ENCODE results near the gene SLC16A1. TPM values are rescaled to one million over a fixed set of nuclear protein-coding genes. Genes with fewer than 3 reads are reported as not detected.

The SLC16A1 gene
- polyA plus RNA-seq, 1 of the 3 experiments (the other 2 are of a cell fraction), result 34.2 TPM

- Histone ChIP-seq H3K27ac (ENCODE audit: low read depth in 2 of 2, low read length in 1 of 2) (no peak overlapping the region), H3K4me1 (ENCODE audit: control insufficient read depth in 1 of 2, insufficient read depth in 2 of 2, low read depth in 1 of 2, low read length in 1 of 2) (no peaks in the 10 kb centered on the region), H3K4me3 (ENCODE audit: low read depth in 2 of 2, low read length in 1 of 2) (no peak overlapping the region), H3K36me3 (replicated peaks in 1 of 2; ENCODE audit: control insufficient read depth in 1 of 2, insufficient read depth in 2 of 2, low read length in 1 of 2) (peaks cover 18 to 25% of the 10 kb centered on the region in 2 experiments), H3K9ac (no peak overlapping the region), H2AFZ (ENCODE audit: low read depth) (no peak overlapping the region), H3K79me2 (ENCODE audit: insufficient read depth) (peaks cover 17% of the 10 kb centered on the region; the same call in 1 of the 2 replicates), H3K27me3 (ENCODE audit: insufficient read depth) (no peaks in the 10 kb centered on the region), H4K20me1 (ENCODE audit: insufficient read depth) (no peaks in the 10 kb centered on the region), H3K4me2 (no peak overlapping the region), H3K9me2 (no peaks in the 10 kb centered on the region), H3K9me3 (no peaks in the 10 kb centered on the region), H3F3A (replicated peaks; ENCODE audit: insufficient read depth) (peaks cover 10% of the 10 kb centered on the region)
- CTCF ChIA-PET, result interaction anchor here (0.6 to 1.7 kb wide), 5 partner anchors 14 to 117 kb away, joined by 3 to 5 read pairs (median 4); no protein-coding TSS in a partner anchor
- DNase-seq, result no peak
- 90% methylated on average over 2 of the region's 3 CpGs for WGBS (ENCODE audit: low lambda C conversion rate)
- POLR2A ChIA-PET, result no interaction called here
- no peak for TF ChIP-seq FOXM1 (IDR thresholded peaks at IDR 0.05; ENCODE audit: low read depth)
- TF ChIP-seq, protein P1, sequence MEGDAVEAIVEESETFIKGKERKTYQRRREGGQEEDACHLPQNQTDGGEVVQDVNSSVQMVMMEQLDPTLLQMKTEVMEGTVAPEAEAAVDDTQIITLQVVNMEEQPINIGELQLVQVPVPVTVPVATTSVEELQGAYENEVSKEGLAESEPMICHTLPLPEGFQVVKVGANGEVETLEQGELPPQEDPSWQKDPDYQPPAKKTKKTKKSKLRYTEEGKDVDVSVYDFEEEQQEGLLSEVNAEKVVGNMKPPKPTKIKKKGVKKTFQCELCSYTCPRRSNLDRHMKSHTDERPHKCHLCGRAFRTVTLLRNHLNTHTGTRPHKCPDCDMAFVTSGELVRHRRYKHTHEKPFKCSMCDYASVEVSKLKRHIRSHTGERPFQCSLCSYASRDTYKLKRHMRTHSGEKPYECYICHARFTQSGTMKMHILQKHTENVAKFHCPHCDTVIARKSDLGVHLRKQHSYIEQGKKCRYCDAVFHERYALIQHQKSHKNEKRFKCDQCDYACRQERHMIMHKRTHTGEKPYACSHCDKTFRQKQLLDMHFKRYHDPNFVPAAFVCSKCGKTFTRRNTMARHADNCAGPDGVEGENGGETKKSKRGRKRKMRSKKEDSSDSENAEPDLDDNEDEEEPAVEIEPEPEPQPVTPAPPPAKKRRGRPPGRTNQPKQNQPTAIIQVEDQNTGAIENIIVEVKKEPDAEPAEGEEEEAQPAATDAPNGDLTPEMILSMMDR (IDR thresholded peaks at IDR 0.05), result peak; percentile 15; the same call in 1 of the 2 replicates
- TF ChIP-seq, protein P2, sequence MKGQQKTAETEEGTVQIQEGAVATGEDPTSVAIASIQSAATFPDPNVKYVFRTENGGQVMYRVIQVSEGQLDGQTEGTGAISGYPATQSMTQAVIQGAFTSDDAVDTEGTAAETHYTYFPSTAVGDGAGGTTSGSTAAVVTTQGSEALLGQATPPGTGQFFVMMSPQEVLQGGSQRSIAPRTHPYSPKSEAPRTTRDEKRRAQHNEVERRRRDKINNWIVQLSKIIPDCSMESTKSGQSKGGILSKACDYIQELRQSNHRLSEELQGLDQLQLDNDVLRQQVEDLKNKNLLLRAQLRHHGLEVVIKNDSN (IDR thresholded peaks at IDR 0.05; ENCODE audit: borderline replicate concordance, low read depth), result no peak
Measured at GRCh38 chr1:112925015-112925414, 31.0 kb downstream of the SLC16A1 start.

DNA sequence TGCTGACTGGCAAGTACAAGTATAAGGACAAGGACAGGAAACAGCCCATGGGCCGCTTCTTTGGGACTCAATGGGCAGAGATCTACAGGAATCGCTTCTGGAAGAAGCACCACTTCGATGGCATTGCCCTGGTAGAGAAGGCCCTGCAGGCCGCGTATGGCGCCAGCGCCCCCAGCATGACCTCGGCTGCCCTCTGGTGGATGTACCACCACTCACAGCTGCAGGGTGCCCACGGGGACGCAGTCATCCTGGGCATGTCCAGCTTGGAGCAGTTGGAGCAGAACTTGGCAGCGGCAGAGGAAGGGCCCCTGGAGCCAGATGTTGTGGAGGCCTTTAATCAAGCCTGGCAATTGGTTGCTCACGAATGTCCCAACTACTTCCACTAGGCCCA is 32.0 kb downstream of the SLC16A1 start:
- Histone ChIP-seq H3K36me3 (replicated peaks in 1 of 2; ENCODE audit: control insufficient read depth in 1 of 2, insufficient read depth in 2 of 2, low read length in 1 of 2) (peaks cover 18 to 31% of the 10 kb centered on the region in 2 experiments), H3F3A (replicated peaks; ENCODE audit: insufficient read depth) (peaks cover 14% of the 10 kb centered on the region), H3K79me2 (ENCODE audit: insufficient read depth) (peaks cover 8% of the 10 kb centered on the region; the same call in 1 of the 2 replicates), H3K9ac (no peak overlapping the region), H3K9me2 (no peaks in the 10 kb centered on the region), H3K4me3 (ENCODE audit: low read depth in 2 of 2, low read length in 1 of 2) (no peak overlapping the region), H3K4me2 (no peak overlapping the region), H3K27me3 (ENCODE audit: insufficient read depth) (no peaks in the 10 kb centered on the region), H4K20me1 (ENCODE audit: insufficient read depth) (no peaks in the 10 kb centered on the region), H2AFZ (ENCODE audit: low read depth) (no peak overlapping the region), H3K4me1 (ENCODE audit: control insufficient read depth in 1 of 2, insufficient read depth in 2 of 2, low read depth in 1 of 2, low read length in 1 of 2) (no peaks in the 10 kb centered on the region), H3K9me3 (no peaks in the 10 kb centered on the region), H3K27ac (ENCODE audit: low read depth in 2 of 2, low read length in 1 of 2) (no peak overlapping the region)
- 99% methylated on average over 9 of the region's 12 CpGs for WGBS (ENCODE audit: low lambda C conversion rate)
- ChIA-PET POLR2A (no interaction called here), CTCF (interaction anchor here (0.7 to 1.2 kb wide), 3 partner anchors 16 to 18 kb away, joined by 3 read pairs; no protein-coding TSS in a partner anchor)
- no peak for TF ChIP-seq RFX5 (IDR thresholded peaks at IDR 0.05; ENCODE audit: low read length)
- TF ChIP-seq YY1 (IDR thresholded peaks at IDR 0.05; ENCODE audit: low read depth), result no peak
- TF ChIP-seq TCF12 (IDR thresholded peaks at IDR 0.05), result no peak
- TF ChIP-seq EZH2phosphoT487 (IDR thresholded peaks at IDR 0.05; ENCODE audit: borderline replicate concordance, low read depth), result no peak
- no peak for TF ChIP-seq JUND (IDR thresholded peaks at IDR 0.05)
- no peak for TF ChIP-seq NFIC (IDR thresholded peaks at IDR 0.05; ENCODE audit: borderline replicate concordance)
- TF ChIP-seq PBX3 (IDR thresholded peaks at IDR 0.05), result no peak
- TF ChIP-seq, protein P3, sequence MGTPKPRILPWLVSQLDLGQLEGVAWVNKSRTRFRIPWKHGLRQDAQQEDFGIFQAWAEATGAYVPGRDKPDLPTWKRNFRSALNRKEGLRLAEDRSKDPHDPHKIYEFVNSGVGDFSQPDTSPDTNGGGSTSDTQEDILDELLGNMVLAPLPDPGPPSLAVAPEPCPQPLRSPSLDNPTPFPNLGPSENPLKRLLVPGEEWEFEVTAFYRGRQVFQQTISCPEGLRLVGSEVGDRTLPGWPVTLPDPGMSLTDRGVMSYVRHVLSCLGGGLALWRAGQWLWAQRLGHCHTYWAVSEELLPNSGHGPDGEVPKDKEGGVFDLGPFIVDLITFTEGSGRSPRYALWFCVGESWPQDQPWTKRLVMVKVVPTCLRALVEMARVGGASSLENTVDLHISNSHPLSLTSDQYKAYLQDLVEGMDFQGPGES (IDR thresholded peaks at IDR 0.05; ENCODE audit: low read depth, low read length), result no peak
- no peak for DNase-seq
